NCI-H510A treated with DMSO at 0.1 percent for 48 hours (cell line): ENCODE results near the gene POU2AF3.
"Not testable (repeated sequence)": the region's sequence is repeated elsewhere in the genome, so short reads cannot be mapped to it uniquely, and the experiment has no call there.

Experiments used
- DNase-seq: peaks from one replicate; lab custom pipeline; 2025; lab: John Stamatoyannopoulos, UW

Gene POU2AF3, protein sequence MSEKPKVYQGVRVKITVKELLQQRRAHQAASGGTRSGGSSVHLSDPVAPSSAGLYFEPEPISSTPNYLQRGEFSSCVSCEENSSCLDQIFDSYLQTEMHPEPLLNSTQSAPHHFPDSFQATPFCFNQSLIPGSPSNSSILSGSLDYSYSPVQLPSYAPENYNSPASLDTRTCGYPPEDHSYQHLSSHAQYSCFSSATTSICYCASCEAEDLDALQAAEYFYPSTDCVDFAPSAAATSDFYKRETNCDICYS

DNA sequence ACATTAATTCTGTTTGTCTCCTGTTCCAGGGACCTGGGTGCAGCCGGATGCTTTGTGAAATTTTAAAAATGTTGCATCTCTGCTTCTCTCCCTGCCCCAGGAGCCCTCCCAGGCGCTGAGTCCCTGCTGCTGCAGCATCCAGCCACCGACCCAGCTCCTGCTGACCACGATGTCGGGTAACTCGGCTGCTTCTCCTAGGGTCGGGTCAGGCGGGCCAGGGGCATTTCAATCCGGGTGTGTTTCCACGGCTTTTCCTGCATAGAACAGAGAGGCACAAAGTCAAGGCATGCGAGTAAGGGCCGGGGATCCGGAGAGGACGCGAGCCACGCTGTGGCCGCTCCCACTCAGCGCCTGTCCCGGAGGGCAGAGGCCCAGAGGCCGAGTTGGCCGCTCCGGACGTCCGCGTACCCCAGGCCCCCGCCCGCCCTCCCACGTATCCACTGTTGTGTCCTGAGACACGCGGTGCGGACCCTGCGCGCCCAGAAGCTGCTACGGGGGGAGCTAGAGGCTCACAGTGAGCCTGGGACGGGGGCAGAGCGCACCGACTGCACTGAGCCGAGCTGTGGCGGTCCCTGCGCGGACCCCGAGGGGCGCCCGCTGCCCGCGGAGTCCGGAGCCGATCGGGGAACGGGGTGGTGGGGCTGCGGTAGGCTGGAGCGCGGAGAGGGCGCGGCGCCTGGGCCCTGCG is at the start of gene POU2AF3:
POU2AF3 (plus strand) TSS at position 134 of the 688 bp plus-strand sequence; CDS start at position 170, 36 bp downstream.
- no peak for DNase-seq

DNA sequence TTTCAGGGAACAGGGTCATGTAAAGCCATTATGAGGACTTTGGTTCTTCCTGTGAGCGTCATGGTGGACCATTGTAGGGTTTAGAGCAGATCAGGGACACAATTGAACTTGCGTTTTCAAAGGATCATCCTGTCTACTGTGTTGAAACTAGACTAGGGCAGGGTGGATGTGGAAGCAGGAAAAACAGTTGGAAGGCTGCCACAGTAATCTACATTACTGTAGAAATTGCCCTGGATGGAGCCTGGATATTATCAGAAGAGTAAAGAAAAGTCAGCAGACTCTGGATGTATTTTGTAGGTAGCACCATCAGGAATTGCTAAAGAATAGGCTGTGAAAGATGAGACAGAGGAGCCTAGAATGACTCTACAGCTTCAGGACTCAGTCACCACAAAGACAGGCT is 47.4 kb upstream of the POU2AF3 start:
- DNase-seq, result no peak

DNA sequence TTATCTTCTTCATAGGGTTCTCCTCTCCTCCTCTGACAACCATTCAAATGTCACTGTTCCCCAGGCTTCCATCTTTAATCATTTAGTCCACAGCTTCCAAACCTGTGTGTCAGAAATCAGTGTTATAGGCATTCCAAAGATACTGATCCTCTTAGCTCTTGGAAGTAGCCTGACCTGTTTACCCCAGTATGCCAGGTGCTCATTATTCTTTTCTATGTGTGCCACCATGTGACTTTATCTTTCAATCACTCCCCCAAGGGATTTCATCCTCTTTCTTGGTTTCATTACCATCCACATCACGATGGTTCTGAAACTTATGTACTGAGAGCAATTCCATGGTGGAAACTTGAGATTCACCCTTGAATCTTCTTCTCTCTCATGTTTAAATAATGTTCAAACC is 45.2 kb upstream of the POU2AF3 start:
- DNase-seq, result no peak

DNA sequence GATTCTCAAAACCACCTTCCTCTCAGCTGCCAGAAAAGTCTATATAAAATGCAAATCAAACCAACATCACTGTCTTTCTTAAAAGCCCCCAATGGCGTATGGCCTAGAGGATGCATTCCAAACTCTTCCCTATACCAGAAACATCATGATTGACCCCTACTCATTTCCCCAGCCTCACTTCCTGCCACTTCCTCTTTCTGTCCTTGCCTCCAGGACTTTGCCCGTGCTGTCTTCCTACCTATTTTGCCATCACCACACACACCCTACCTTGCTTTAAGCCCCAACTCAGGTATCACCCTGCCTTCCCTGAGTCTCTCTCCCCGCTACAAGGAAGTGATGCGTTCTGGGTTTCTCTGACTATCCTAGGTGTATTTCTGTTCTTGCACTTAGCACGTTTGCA is 44.7 kb upstream of the POU2AF3 start:
- DNase-seq, result no peak

DNA sequence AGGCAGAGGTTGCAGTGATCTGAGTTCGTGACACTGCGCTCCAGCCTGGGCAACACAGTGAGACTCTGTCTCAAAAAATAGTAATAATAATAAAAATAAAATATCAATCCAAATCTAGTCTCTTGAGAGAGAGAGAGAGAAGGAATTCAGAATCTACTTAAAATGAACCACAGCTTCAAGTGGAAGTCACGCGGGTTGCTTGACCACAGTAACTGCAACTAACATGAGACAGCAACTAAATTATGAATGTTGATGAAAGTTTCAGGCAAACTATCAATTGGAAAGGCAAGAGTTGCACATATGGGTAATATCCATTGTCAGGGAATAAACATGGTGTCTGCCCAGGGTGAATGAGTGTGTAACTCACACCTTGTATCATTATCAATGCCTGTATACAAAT is 40.3 kb upstream of the POU2AF3 start:
- DNase-seq, result no peak

DNA sequence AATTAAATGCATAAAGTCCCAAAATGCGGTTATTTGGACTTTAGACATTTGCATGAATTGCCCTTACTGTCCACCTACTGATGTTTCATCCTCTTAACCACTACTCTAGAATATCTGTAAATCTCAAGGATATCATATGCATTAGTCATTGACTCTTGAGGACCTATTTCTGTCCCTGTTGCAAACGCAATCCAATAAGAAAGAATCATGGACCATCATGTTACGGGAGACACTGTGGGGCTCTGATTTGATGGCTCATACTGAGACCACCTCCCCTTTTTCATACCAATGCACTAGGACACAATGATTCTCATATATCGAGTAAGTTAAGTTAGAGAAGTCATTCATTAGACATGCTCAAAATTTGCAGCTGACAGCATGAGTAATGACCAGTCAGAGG is 38.5 kb upstream of the POU2AF3 start:
- DNase-seq, result no peak

DNA sequence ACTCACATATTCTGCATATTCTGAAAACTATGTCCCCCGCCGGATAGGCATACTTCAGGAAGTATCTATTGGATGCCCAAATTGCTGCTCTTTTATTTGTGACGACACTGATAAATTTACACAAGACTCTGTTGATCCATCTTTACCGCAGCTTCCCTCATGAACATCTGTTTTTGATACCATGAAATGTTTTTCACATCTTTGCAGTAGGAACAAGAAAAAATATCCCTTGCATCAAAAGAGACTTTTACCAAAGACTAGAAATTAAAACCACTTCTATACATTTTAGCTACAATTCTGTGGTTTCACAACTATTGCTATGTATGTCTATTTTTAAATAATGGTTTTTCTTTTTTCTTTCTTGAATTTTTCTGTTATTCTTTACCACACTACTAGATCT is 37.5 kb upstream of the POU2AF3 start:
- no peak for DNase-seq

DNA sequence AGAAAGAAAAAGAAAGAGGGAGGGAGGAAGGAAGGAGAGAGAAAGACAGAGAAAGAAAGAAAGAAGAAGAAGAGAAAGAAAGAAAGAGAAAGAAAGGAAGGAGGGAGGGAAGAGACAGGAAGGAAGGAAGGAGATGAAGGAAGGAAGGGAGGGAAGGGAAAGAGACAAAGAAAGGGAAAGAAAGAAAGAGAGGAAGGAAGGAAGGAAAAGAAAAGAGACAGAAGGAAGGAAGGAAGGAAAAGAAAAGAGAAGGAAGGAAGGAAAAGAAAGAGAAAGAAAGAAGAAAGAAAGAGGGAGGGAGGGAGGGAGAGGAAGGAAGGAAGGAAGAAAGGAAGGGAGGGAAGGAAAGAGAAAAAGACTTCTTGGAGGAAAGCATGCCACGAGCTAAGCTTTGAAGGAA is 33.7 kb upstream of the POU2AF3 start:
- no peak for DNase-seq

DNA sequence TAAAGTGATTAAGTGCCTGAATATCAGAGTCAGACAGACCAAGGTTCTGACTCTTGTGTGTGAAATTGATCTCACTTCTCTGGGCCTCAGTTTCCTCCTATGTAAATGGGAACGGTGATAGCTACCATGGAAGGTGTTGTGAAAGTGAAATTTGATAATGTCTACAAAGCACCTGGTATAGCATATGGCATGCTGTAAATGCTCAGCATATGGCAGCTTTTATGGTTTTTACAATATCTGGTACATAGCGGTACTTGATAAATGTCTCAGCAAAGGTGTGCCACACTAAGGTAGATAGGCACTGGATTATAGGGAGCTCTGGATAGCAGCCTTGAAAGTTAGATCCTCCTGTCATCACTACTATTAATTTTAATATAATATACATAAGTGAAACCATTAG is 32.9 kb upstream of the POU2AF3 start:
- DNase-seq, result no peak

DNA sequence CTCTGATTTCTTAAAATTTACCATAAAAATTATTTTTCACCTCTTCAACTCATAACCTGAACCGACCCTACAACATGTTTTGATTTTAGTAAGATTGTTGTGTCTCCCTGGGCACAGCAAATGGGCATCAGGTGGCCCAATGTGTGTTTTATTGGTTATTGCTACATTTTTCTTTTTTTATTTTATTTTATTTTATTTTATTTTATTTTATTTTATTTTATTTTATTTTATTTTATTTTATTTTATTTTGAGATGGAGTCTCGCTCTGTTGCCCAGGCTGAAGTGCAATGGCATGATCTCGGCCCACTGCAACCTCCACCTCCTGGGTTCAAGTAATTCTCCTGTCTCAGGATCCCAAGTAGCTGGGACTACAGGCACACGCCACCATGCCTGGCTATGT is 30.0 kb upstream of the POU2AF3 start:
- DNase-seq, result not testable (repeated sequence)

DNA sequence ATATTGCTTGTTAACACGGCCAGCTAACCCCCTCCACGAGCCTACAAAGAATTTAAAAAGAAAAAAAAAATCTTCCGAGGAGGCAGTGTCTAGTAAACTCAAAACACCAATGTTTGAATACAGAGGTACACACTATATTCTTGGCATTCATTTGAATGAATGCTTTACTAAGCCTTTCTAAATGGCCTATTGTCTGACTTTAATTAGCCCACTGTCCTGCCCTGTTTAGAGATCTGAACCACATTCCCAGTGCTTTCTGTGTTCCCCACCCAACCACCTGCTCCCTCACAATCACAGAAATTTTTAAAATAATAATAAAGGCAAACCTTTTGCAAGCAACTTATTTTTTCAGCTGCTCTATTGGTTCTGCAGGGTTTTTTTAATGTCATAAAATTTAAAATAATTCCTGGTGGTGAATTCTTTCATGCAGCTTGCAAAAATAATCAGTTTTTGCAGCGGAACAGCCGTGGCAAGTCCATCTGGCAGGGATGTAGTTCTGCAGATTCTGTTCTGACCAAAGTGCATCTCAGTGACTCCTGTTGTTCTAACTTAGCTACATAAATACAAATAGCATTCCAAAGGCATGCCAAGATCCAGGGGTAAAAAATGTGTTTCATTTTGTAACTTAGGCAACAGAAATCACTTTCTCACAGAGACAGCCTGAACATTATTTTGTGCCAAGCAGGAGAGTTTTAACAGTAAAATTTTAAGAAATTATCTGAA is 29.0 kb upstream of the POU2AF3 start:
- no peak for DNase-seq

DNA sequence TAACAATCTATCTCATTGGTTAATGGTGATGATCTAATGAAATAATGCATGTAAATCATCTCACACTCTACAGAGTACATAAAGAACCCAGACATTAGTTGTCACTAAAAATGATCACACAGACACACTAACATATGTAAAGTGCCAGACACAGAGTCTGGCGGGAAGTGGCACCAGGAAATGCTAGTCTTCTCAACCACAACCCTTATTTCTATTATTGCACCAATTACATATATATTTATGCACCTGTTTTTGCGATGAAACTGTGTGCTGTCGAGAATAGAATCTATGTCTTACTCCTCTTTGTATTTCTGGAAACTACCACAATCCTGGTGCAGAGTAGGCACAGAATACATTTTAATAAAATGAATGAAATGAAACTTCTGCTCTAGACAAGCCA is 25.9 kb upstream of the POU2AF3 start:
- no peak for DNase-seq

DNA sequence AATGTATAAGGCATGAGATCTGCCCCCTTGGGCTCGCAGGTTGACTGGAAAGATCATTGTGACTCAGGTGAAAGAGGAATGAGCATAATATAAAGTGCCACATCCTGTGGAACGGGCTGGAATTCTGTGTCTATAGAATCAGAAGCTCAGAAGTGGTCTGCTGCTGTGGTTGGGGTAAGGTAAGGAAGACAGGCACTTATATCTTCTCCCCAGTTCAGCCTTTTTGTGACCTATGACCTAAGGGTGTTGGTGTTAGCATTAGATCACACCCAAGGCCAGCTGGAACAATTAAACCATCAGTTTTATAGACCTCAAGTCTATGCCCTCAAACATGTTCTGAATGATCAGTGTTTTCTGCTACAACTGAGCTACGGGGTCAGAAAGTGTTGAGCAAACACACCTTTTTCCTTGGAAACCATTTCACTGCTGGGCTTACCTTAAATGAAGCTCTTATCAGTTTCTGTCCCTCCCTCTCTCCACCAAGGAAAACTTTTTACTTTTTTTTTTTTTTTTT is 15.7 kb upstream of the POU2AF3 start:
- no peak for DNase-seq

DNA sequence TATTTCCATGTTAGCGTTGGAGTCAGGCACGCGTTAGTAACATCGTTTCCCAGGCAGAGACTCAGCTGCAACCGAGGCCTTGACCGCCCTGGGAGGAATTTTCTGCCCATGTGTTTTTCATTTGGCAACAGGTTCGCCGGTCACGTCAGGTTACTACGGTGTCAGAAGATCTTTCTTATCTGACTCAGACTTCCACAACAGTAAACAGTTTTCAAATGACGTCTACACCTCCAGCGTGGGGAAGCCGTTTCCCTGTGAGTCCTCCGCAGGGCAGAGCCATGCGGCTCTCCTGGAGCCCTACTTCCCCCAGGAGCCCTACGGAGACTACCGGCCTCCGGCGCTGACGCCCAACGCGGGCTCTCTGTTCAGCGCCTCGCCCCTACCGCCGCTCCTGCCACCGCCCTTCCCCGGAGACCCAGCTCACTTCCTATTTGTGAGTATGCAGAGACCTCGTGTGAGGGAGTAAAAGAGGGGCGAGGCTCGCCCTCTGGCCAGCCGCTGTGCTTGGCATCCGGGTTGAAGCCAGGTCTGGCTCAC is 14.3 kb upstream of the POU2AF3 start:
- no peak for DNase-seq

DNA sequence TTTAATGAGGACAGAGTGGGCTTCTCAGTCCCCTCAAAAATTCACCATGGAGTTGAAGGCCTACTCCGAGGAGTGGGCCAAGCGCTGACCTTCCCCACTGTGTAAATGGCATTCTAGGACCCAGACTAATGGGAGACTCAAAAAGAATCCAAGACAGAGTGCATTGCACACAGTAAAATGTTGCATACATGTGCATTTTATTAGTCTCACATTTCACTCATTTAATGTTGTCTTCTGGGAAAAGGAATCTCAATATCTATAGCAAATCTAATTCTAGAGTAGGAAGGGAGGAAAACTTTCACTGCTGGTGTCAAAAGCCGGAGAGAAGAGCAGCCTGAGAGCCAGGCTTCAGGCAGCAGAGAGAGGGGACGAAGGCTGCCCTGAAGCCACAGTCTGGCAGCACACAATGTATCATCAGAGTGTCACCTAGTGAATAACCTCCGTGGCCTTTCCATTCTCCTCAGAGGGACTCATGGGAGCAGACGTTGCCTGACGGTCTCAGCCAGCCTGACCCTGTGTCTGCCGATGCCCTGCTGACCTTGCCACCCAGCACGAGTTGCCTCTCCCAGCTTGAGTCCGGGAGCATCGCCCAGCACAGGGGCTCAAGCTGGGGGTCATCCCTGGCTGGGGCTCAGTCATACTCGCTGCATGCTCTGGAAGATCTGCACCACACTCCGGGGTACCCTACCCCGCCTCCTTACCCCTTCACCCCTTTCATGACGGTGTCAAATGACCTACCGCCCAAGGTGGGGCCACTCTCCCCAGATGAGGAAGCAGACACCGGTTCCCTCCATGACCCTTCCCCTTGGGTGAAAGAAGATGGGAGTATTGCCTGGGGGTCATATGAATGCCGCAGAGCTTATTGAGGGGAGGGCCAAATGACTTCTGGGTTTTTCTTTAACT is 12.9 kb upstream of the POU2AF3 start:
- no peak for DNase-seq

DNA sequence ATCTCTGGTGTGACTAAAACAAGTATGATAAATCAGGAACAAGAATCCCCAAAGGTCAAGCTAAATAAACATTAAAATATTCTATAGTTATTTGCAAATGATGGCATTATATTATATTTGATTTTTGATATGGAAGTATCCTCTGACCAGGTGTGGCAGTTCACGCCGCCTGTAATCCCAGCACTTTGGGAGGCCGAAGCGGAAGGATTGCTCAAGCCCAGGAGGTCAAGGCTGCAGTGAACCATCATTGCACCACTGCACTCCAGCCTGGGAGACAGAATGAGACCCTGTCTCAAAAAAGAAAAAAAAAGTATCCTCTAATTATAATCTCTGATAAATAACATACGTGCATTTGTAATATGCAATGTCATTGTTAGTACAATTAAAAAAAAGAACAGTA is 6.6 kb upstream of the POU2AF3 start:
- DNase-seq, result no peak

DNA sequence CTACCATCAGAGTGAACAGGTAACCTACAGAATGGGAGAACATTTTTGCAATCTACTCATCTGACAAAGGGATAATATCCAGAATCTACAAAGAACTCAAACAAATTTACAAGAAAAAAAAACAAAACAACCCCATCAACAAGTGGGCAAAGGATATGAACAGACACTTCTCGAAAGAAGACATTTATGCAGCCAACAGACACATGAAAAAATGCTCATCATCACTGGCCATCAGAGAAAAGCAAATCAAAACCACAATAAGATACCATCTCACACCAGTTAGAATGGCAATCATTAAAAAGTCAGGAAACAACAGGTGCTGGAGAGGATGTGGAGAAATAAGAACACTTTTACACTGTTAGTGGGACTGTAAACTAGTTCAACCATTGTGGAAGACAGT is 5.9 kb upstream of the POU2AF3 start:
- DNase-seq, result not testable (repeated sequence)

DNA sequence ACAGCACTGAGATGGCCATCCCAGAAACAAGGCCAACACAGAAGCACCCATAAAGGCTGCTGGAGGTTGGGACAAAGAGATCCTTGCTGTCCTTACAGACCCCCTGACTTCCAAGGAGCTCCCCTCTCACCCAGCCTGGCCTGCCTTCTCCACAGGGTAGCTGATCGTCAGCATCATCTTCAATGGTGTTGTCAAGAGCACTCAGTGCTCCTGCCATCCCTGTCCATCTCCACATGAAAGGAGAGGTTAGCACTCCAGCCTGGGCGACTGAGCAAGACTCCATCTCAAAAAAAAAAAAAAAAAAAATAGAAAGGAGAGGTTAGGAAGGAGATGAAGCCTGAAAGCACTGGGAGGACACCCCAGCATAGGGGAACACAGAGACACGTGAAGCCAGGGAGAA is 2.1 kb upstream of the POU2AF3 start:
- no peak for DNase-seq

DNA sequence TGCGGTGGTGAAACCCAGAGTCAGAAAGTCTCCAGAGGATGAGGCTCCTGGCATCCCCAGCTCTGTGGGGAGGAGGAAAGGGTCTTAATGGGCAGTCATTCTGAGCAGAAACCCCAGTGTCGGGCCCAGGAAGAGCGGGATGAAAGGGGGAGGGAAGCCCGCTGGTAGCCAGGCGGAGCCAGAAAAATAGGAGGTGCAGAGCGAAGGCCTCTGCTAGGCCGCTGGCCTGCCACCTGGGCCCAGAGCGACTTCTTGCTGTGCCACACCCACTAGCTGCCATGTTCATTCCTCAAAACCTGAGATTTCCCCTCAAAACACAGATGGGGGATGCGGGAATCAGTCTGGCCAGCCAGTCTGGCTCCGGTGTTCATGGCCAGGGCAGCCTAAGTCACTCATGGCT is 650 bp upstream of the POU2AF3 start:
- no peak for DNase-seq

DNA sequence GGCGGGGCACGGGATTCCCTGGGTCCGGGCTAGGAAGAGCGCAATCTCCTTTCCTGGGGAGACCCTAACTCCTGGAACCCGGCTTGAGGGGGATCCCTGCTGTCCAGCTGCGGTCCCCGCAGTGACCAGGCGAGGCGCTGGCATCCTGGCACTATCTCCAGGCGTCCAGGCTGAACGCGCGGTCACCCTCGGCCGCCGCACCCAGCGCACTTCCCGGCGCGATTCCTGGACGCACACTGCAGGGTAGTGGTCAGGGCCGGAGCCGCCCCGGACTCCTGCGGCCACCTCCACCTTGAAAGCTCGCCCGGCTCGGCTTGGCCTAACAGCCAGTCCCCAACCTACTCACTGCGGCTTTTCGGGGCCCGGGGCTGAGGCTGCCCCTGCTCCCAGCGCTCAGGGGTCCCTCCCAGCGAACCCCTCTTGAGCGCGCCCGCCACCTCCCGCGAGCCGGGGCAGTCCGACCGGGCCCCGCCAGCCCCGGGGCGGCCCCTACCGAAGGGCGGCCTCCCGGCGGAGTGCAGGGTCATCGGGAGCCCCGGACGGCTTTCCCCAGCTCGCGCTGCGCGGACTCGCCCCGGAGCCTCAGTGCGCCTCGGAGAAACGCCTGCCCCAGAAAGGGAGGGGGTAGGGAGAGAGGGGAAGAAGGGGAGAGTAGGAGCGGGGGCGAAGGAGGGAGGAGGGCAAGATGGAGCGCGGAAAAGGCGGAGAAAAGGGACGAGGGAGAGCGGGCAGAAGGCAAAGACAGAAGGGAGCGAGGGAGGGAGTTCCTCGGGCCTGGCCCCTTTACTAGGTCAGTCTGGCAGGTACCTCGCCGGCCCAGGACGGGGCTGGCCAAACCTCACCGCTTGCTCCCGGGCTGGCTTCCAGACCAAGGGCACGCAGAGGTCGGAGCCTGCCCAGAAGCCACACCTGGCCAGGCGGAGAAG is 1.0 kb downstream of the POU2AF3 start:
- no peak for DNase-seq

DNA sequence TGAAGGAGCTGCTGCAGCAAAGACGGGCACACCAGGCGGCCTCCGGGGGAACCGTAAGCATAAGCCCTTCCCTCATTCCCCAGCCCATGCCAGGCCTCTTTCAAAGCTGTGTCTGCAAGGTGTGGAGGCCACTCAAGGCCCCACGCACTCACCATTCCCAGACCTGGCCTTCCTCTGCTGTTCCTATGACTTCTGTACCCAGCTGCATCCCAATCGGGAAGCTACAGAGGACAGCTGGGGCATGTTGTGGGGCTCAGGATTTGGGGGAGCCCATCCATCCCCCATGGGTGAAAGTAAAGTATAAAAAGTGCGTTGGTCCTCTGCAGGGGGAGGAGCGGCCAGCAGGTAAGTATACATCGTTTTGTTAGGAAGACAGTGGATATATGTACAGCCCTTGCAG is 2.2 kb downstream of the POU2AF3 start:
- DNase-seq, result no peak
